Measurements from ENCODE around the gene PHRF1.

PHRF1 gene

GRCh38 chr11:539971-540481, 36.2 kb upstream of the PHRF1 start:
- WGBS, 2 experiments (ENCODE audit: insufficient coverage in 2 of 2): 90 to 97% methylated on average over 4 to 7 of the region's 8 CpGs
- H3K4me1 ChIP-seq (ENCODE audit: control insufficient read depth, insufficient read depth, low read length, poor library complexity, severe bottlenecking): peaks cover 5% of the 10 kb centered on the region
- H3K36me3 ChIP-seq (ENCODE audit: control insufficient read depth, insufficient read depth, low read length): no peaks in the 10 kb centered on the region
- no peaks in the 10 kb centered on the region for H3K9me3 ChIP-seq (ENCODE audit: control insufficient read depth, low read length)
- no peak overlapping the region for H3K4me3 ChIP-seq (ENCODE audit: extremely low read depth, insufficient read depth, low read length, poor library complexity, severe bottlenecking)
- H3K27ac ChIP-seq (ENCODE audit: low read depth, low read length, severe bottlenecking): no peak overlapping the region

GRCh38 chr11:540583-541432, 35.5 kb upstream of the PHRF1 start:
- Histone ChIP-seq H3K4me3 (ENCODE audit: extremely low read depth, insufficient read depth, low read length, poor library complexity, severe bottlenecking) (no peak overlapping the region), H3K36me3 (ENCODE audit: control insufficient read depth, insufficient read depth, low read length) (no peaks in the 10 kb centered on the region), H3K9me3 (ENCODE audit: control insufficient read depth, low read length) (no peaks in the 10 kb centered on the region), H3K27ac (ENCODE audit: low read depth, low read length, severe bottlenecking) (no peak overlapping the region), H3K4me1 (ENCODE audit: control insufficient read depth, insufficient read depth, low read length, poor library complexity, severe bottlenecking) (peaks cover 5% of the 10 kb centered on the region)
- WGBS, 2 experiments (ENCODE audit: insufficient coverage in 2 of 2): 87% methylated on average over 20 of the region's 23 CpGs

GRCh38 chr11:541433-541885, 34.8 kb upstream of the PHRF1 start:
- no peak overlapping the region for H3K27ac ChIP-seq (ENCODE audit: low read depth, low read length, severe bottlenecking)
- peaks cover 5% of the 10 kb centered on the region for H3K4me1 ChIP-seq (ENCODE audit: control insufficient read depth, insufficient read depth, low read length, poor library complexity, severe bottlenecking)
- WGBS, 2 experiments (ENCODE audit: insufficient coverage in 2 of 2): 95 to 100% methylated on average over 4 to 17 of the region's 20 CpGs
- H3K36me3 ChIP-seq (ENCODE audit: control insufficient read depth, insufficient read depth, low read length): no peaks in the 10 kb centered on the region
- no peaks in the 10 kb centered on the region for H3K9me3 ChIP-seq (ENCODE audit: control insufficient read depth, low read length)
- H3K4me3 ChIP-seq (ENCODE audit: extremely low read depth, insufficient read depth, low read length, poor library complexity, severe bottlenecking): no peak overlapping the region

- Histone ChIP-seq H3K4me1 (ENCODE audit: control insufficient read depth, insufficient read depth, low read length, poor library complexity, severe bottlenecking) (no peaks in the 10 kb centered on the region), H3K36me3 (ENCODE audit: control insufficient read depth, insufficient read depth, low read length) (no peaks in the 10 kb centered on the region)
- WGBS, 2 experiments (ENCODE audit: insufficient coverage in 2 of 2): 78 to 97% methylated on average over 4 of the region's 5 CpGs
Observed at GRCh38 chr11:544817-545166, 31.5 kb upstream of the PHRF1 start.

GRCh38 chr11:545171-545570, 31.1 kb upstream of the PHRF1 start:
- no peak overlapping the region for H3K27ac ChIP-seq (ENCODE audit: low read depth, low read length, severe bottlenecking)
- 84 to 90% methylated on average over 9 to 11 of the region's 11 CpGs for WGBS, 2 experiments (ENCODE audit: insufficient coverage in 2 of 2)
- H3K4me1 ChIP-seq (ENCODE audit: control insufficient read depth, insufficient read depth, low read length, poor library complexity, severe bottlenecking): no peaks in the 10 kb centered on the region
- H3K9me3 ChIP-seq (ENCODE audit: control insufficient read depth, low read length): no peaks in the 10 kb centered on the region
- no peaks in the 10 kb centered on the region for H3K36me3 ChIP-seq (ENCODE audit: control insufficient read depth, insufficient read depth, low read length)
- no peak overlapping the region for H3K4me3 ChIP-seq (ENCODE audit: extremely low read depth, insufficient read depth, low read length, poor library complexity, severe bottlenecking)

More at GRCh38 chr11:544817-545166, 31.5 kb upstream of the PHRF1 start:
- Histone ChIP-seq H3K27ac (ENCODE audit: low read depth, low read length, severe bottlenecking) (no peak overlapping the region), H3K9me3 (ENCODE audit: control insufficient read depth, low read length) (no peaks in the 10 kb centered on the region), H3K4me3 (ENCODE audit: extremely low read depth, insufficient read depth, low read length, poor library complexity, severe bottlenecking) (no peak overlapping the region)

GRCh38 chr11:548700-549603, 27.3 kb upstream of the PHRF1 start:
- no peaks in the 10 kb centered on the region for H3K9me3 ChIP-seq (ENCODE audit: control insufficient read depth, low read length)
- no peak overlapping the region for H3K27ac ChIP-seq (ENCODE audit: low read depth, low read length, severe bottlenecking)
- H3K4me1 ChIP-seq (ENCODE audit: control insufficient read depth, insufficient read depth, low read length, poor library complexity, severe bottlenecking): no peaks in the 10 kb centered on the region
- 88 to 89% methylated on average over 29 to 31 of the region's 32 CpGs for WGBS, 2 experiments (ENCODE audit: insufficient coverage in 2 of 2)
- no peak overlapping the region for H3K4me3 ChIP-seq (ENCODE audit: extremely low read depth, insufficient read depth, low read length, poor library complexity, severe bottlenecking)
- H3K36me3 ChIP-seq (ENCODE audit: control insufficient read depth, insufficient read depth, low read length): no peaks in the 10 kb centered on the region

- H3K4me1 ChIP-seq (ENCODE audit: control insufficient read depth, insufficient read depth, low read length, poor library complexity, severe bottlenecking): no peaks in the 10 kb centered on the region
- H3K9me3 ChIP-seq (ENCODE audit: control insufficient read depth, low read length): no peaks in the 10 kb centered on the region
- H3K36me3 ChIP-seq (ENCODE audit: control insufficient read depth, insufficient read depth, low read length): no peaks in the 10 kb centered on the region
- H3K27ac ChIP-seq (ENCODE audit: low read depth, low read length, severe bottlenecking): no peak overlapping the region
- no peak overlapping the region for H3K4me3 ChIP-seq (ENCODE audit: extremely low read depth, insufficient read depth, low read length, poor library complexity, severe bottlenecking)
- 93% methylated on average over 25 of the region's 25 CpGs for WGBS, 2 experiments (ENCODE audit: insufficient coverage in 2 of 2)
Observed at GRCh38 chr11:550021-550745, 26.1 kb upstream of the PHRF1 start.

GRCh38 chr11:550746-551085, 25.6 kb upstream of the PHRF1 start:
- H3K36me3 ChIP-seq (ENCODE audit: control insufficient read depth, insufficient read depth, low read length): no peaks in the 10 kb centered on the region
- no peak overlapping the region for H3K4me3 ChIP-seq (ENCODE audit: extremely low read depth, insufficient read depth, low read length, poor library complexity, severe bottlenecking)
- no peak overlapping the region for H3K27ac ChIP-seq (ENCODE audit: low read depth, low read length, severe bottlenecking)
- H3K9me3 ChIP-seq (ENCODE audit: control insufficient read depth, low read length): no peaks in the 10 kb centered on the region
- no peaks in the 10 kb centered on the region for H3K4me1 ChIP-seq (ENCODE audit: control insufficient read depth, insufficient read depth, low read length, poor library complexity, severe bottlenecking)
- WGBS, 2 experiments (ENCODE audit: insufficient coverage in 2 of 2): 89 to 97% methylated on average over 3 of the region's 5 CpGs

GRCh38 chr11:551131-551530, 25.1 kb upstream of the PHRF1 start:
- Histone ChIP-seq H3K4me1 (ENCODE audit: control insufficient read depth, insufficient read depth, low read length, poor library complexity, severe bottlenecking) (no peaks in the 10 kb centered on the region), H3K27ac (ENCODE audit: low read depth, low read length, severe bottlenecking) (no peak overlapping the region), H3K4me3 (ENCODE audit: extremely low read depth, insufficient read depth, low read length, poor library complexity, severe bottlenecking) (no peak overlapping the region), H3K36me3 (ENCODE audit: control insufficient read depth, insufficient read depth, low read length) (no peaks in the 10 kb centered on the region), H3K9me3 (ENCODE audit: control insufficient read depth, low read length) (no peaks in the 10 kb centered on the region)
- WGBS, 2 experiments (ENCODE audit: insufficient coverage in 2 of 2): 85 to 93% methylated on average over 12 of the region's 16 CpGs

GRCh38 chr11:551596-551995, 24.7 kb upstream of the PHRF1 start:
- no peaks in the 10 kb centered on the region for H3K36me3 ChIP-seq (ENCODE audit: control insufficient read depth, insufficient read depth, low read length)
- no peak overlapping the region for H3K4me3 ChIP-seq (ENCODE audit: extremely low read depth, insufficient read depth, low read length, poor library complexity, severe bottlenecking)
- H3K9me3 ChIP-seq (ENCODE audit: control insufficient read depth, low read length): no peaks in the 10 kb centered on the region
- 91 to 98% methylated on average over 5 to 11 of the region's 12 CpGs for WGBS, 2 experiments (ENCODE audit: insufficient coverage in 2 of 2)
- no peaks in the 10 kb centered on the region for H3K4me1 ChIP-seq (ENCODE audit: control insufficient read depth, insufficient read depth, low read length, poor library complexity, severe bottlenecking)
- H3K27ac ChIP-seq (ENCODE audit: low read depth, low read length, severe bottlenecking): no peak overlapping the region

All from mesodermal cell (in vitro differentiated cells).